Activated gamma-delta T cell (primary cell): ENCODE data around the gene COL15A1.
"Not testable (repeated sequence)": the region's sequence is repeated elsewhere in the genome, so short reads cannot be mapped to it uniquely, and the experiment has no call there.

Experiments used
- DNase-seq: peaks from one replicate; lab custom pipeline; 2025; lab: John Stamatoyannopoulos, UW

Gene COL15A1

GRCh38 chr9:99079542-99079941, 135.8 kb downstream of the COL15A1 start:
- no peak for DNase-seq

DNA sequence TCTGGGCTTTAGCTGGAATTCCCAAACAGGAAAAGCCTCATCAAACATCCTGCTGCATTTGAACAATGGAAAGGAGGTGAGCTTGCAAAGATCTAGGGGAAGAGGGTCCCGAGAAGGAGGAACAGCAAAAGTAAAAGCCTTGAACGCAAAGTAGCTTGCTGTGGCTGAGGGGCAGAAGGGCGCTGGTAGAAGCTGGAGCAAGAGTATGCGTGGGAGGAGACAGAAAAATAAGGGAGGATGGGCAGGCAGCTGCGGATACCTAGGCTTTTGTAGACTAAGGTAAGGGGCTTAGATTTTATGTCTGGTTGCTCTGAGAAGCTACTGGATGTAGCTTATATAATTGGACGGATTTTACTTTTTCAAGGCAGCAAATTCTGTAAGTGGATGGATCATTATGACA, 139.3 kb downstream of the COL15A1 start:
- DNase-seq, result no peak

DNA sequence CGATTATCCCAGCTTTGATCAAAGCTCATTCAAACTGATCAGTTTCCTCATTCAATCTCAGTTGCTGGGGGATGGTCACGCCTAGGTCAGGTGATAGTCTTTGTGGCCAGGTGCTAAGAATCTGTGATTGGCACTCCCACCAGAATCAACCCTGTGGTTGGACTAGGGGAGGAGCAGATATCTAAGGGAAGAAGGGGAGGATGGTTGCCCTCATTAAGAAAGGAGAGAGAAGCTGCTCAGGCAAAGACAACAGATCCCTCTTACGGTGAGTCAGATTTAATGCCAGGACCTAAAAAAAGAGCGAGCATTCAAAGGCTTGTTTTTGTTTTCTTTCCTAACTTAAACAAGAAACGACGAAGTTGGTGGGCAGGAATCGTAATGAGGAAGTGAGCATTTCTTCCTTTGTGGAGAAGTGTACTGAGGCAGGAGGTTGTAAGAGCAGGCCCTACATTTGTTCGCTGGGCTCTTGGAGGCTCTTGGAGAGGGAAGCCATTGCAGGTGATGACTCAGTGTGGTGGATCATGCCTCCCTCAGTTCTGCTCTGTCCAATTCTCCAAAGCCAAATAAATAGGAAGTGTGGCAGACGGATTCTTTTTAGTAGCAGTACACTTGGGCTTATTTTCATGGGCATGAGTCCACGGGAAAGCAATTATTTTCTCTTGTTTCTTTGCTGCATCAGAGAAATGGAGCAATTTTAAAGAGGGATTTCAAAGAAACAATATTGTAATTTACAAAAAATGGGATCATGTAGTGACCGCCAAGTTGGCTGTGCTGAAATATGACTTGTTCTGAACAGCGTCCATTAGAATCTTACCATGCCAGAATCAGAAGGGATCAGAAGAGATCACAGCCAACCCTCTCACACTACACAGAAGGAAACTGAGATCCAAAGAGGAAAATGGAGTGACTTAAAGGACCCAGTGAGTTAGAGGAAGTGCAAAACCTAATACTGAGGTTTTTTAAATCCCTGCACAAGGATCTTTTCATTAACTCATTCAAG, 142.5 kb downstream of the COL15A1 start:
- DNase-seq, result no peak

DNA sequence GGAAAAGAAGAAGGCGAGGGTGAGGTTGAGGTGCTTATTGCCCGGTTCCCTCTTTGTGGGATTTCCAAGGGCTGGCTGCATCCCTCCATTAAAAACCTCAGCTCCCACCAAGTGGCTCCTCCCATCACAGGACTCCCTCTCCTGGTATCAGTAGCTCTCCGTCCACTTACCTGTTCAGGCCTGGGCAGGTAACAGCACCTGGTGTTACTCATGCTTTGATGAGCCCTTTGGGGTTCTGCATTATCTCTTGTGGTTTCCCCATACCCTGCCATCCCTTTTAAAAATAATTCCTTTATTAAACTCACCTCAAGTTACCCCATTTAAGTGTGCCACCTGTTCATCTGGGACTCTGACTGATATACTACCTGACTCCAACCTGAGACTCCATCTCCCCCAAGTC, 143.8 kb downstream of the COL15A1 start:
- DNase-seq, result no peak

DNA sequence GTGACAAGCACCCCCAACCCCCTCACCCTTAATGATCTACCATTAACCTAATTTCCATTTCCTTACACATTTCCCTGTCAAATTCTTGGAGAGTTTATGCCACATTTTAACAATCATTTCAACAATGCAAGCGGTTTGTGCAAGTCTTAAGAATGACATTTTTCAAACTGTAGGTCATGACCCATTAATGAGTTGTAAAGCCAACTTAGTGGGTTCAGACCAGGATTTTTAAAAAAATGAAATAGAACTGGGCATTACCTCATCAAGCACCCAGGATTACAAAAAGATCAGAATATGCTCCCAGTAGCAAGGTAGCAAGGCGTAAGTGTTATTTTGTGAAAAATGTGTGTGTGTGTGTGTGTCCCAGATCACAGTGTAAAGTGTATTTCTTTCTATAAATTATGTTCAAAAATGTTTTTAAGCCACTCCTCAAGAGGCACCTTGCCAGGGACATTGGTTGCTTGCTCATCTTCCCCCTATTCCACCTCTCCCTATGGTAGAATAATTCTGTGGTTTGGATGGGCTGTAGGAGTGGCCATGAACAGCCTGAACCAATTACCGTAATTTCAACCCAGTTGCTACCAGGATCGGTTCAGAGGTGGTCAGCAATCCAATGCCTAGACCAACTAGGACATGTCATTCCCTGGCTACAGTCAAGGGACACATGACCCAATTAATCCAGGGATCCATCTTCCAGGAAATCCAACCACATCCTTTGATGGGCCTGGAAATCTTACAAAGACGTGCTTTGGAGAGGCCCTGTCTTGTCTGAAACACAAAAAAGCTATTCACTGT, 146.8 kb downstream of the COL15A1 start:
- DNase-seq, result no peak

DNA sequence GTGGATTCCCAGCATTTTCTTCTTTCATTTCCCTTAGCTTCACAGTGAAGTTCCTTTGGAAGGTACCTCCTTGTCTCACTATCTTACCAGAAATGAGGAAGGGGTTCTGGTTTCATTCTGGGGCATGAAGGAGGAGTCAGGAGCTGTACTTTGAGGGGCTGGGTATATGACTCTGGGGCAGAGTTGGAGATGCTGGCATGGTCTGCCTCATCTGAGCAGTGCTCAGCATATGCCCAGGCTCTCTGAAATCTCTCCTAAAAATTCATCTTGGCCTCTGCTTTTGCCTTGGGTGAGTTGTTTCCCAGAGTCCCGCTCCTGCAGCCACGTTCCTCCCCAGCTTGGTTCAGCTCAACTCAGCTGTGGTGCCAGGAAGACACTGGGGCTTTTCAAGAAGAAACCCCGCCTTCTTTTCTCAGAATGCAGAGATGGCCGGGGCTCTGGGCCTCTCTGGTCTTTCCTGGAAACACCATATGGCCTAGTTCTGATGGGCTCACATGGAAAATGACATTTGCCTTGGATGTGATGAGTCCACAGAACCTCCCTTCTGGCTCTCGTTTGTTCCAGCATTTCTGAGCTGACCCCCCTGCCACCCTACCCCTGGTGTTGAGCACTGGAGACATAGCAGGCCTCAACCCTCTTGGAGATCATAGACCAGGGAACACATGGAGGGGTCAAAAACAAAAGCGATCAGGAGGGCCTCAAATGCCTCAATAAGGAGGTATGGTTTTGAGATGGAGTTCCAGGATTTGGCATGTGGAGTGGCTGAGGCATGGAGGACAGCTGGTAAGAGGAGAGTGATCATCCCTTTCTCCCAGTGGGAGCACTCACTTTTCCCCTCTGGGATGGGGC, 149.2 kb downstream of the COL15A1 start:
- no peak for DNase-seq

DNA sequence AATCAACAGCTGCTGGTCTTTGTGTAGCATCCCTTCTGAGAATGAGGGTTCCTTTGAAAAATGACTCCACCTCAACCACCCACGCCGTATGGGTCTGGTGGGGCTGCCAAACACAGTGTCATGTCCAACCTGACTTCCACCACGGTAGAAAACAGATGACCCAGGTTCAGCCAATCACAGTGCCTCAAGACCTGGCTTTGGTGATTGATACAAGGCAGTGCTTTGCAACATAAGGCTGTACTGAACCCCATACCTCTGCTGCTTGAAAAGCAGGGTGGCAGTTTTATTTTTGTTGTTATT, 149.7 kb downstream of the COL15A1 start:
- no peak for DNase-seq

- DNase-seq, result no peak
Observed at GRCh38 chr9:99095565-99095964, 151.9 kb downstream of the COL15A1 start.

GRCh38 chr9:99096409-99096808, 152.7 kb downstream of the COL15A1 start:
- no peak for DNase-seq

- DNase-seq, result not testable (repeated sequence)
Observed at GRCh38 chr9:99099806-99100585, 156.3 kb downstream of the COL15A1 start.

GRCh38 chr9:99101271-99101670, 157.6 kb downstream of the COL15A1 start:
- no peak for DNase-seq

DNA sequence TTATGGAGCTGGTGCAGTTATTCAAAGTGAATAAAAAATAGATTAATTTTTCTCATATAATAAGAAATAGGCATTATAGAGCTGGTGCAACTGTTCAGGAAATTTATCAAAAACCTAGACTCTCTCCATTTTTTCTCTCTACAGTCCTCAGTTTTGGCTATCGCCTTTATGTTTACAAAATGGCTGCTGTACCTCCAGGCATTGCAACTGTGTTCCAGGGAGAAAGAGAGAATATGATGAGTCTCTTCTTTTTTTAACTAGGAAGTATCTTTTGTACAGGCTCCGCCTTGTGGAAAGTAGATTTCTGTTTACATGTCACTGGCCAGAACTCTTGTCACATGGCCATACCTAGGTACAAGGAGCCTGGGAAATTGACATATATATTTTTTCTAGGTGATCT, 158.1 kb downstream of the COL15A1 start:
- no peak for DNase-seq

- no peak for DNase-seq
Observed at GRCh38 chr9:99103054-99103895, 159.6 kb downstream of the COL15A1 start.

DNA sequence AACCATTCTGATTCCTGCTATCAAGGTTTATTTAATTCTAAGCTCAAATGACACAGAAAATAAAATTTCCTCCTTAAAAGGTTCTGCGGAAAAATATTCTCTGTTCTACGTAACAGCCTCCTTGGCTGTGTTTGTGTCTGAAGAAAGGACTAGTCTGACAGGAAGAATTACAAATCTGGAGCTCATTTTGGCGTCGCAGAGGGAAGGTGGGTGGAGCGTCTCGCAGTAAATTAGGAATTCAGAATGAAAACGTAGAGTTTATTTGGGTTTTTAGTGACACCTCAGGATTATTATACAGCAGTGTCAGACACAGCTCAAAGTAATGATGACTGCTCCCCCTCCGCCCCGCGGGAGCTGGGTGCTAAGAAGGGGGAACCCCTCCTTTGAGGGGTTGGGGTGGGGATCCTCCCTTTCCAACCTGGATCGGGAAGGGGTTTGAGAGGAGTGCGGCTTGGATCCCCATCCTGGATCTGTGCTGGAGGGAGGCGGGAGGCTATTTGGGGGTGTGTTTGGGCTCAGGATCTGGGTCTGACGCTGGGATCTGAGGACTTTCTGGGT, 160.3 kb downstream of the COL15A1 start:
- DNase-seq, result peak; percentile 7

GRCh38 chr9:99104459-99105151, 160.9 kb downstream of the COL15A1 start, which contains the start of gene TGFBR1:
TSS of gene TGFBR1 (plus strand) at chr9:99105113. CDS start at chr9:99105206, 93 bp downstream.
- peak; percentile 96 for DNase-seq

DNA sequence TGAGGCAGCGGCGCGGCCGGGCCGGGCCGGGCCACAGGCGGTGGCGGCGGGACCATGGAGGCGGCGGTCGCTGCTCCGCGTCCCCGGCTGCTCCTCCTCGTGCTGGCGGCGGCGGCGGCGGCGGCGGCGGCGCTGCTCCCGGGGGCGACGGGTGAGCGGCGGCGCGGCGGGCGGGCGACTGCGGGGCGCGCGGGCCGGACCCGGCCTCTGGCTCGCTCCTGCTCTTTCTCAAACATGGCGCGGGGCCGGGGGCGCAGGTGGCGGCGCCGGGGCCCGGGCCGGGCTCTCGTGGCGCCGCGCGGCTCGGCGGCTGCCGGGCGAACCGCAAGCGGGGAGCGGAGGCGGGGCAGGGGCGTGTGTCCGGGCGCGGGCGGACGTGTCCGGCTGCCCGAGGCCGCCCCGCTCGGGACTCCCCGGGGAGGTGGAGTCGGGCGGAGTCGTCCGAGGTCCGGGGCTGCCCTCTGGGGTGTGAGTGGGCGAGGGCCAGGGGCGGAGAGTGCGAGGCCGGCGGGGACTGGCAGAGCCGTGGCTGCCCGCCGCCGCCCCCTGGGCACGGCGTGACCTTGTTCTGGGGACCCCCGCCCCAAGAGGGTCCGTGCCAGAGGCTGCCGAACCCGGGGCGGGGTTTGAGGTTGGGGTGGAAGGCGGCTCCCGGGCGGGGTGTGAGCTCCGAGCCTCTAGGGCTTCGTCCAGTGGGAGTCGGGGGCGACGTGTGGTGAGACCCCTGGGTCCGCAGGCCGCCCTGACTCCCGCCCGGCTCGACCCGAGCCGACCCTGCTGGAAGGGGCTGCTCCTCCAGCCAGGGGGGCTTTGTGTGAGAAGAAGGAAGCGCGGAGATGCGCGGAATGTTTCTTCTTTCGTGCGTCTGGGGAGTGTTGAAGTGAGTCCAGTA, 161.7 kb downstream of the COL15A1 start:
- DNase-seq, result peak; percentile 51

DNA sequence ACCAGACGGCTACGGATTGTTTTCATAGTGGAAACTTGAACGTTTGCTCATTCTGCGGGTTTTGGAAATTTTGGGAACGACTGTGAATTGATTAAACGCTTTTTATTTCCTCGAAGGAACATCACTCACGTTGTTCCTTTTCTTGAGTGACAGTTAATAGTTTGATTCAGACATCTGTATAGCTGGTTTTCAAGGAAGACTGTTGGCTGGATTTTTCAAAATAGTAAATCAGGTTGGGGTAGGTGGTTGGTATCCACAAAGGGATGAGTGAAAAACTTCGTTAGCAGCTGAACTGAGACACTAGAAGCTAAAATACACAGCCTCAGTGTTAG, 162.3 kb downstream of the COL15A1 start:
- DNase-seq, result no peak

DNA sequence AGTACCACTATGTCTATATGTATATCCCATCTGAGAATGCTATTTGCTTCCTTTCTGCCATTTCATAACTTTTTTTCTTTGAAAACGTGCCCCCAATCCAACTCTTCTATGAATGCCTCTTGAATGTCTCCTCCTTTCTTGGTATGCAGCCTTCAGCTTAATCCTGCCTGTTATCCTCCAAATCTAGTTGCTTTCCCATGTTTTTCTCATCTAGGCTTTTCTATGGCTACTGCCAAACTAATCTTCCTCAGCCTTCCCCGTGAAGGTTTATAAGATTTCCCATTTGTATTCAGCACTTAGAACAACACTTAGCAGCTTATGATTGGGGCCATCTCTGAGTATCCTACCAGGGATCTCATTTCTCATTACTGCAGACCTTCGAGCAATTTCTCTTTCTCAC, 163.7 kb downstream of the COL15A1 start:
- DNase-seq, result no peak
